Right atrium auricular region (tissue), 2 donors: Measurements from ENCODE around the gene TMEM174. TPM values are rescaled to one million over a fixed set of nuclear protein-coding genes. Genes with fewer than 3 reads are reported as not detected.

Source experiments
- DNase-seq: peaks from one replicate; pipeline ENCODE4 v3.0.0-alpha.2; 2019; ENCODE audit warnings: low spot score
- H3K27ac ChIP-seq, 2 donors: fragments of 200-600 bp; sonication (generic); 1 replicate in 1 of 2; 2 replicates in 1 of 2; pipeline ENCODE4 v1.5.1; 2016 to 2019
- H3K27me3 ChIP-seq, 2 donors: fragments of 200-600 bp; sonication (generic); one replicate each; pipeline versions ENCODE4 v1.5.1 to v1.6.0; 2017 to 2019
- H3K36me3 ChIP-seq: fragments of 200-600 bp; sonication (generic); one replicate; pipeline ENCODE4 v1.5.1; 2016
- H3K4me1 ChIP-seq, 2 donors: fragments of 200-600 bp; sonication (generic); one replicate each; pipeline versions ENCODE4 v1.5.1 to v1.6.0; 2017 to 2019
- H3K4me3 ChIP-seq, 2 donors: fragments of 200-600 bp; sonication (generic); 1 replicate in 1 of 2; 2 replicates in 1 of 2; pipeline ENCODE4 v1.5.1; 2017 to 2019; ENCODE audit warnings: mild to moderate bottlenecking in 1 of 2, moderate library complexity in 1 of 2
- H3K9me3 ChIP-seq, 2 donors: fragments of 200-600 bp; sonication (generic); one replicate each; pipeline ENCODE4 v1.5.1; 2019
- CTCF ChIP-seq, 2 donors: fragments of 200-600 bp; sonication (generic); IDR thresholded peaks; one replicate each; pipeline ENCODE4 v1.5.1; 2019; ENCODE audit warnings: antibody characterized with exemption in 2 of 2
- total RNA-seq, 2 donors: library from RNA; depleted of rRNA; stranded (reverse); fragments of >200 nt; gene quantifications; one replicate each; pipeline ENCODE4 v1.1.0, GENCODE V29; 2016

TMEM174 gene
- total RNA-seq, 2 donors from 2014 or later = not detected

- H3K4me1 ChIP-seq = no peaks in the 10 kb centered on the region
- no peak for DNase-seq
- no peak overlapping the region for H3K27ac ChIP-seq
- no peaks in the 10 kb centered on the region for H3K27me3 ChIP-seq
- TF ChIP-seq CTCF (IDR thresholded peaks at IDR 0.05) = no peak
- H3K4me3 ChIP-seq = no peak overlapping the region
- no peaks in the 10 kb centered on the region for H3K9me3 ChIP-seq
- no peaks in the 10 kb centered on the region for H3K36me3 ChIP-seq
Measured at GRCh38 chr5:73149540-73149939, 23.5 kb upstream of the TMEM174 start.

- no peaks in the 10 kb centered on the region for H3K36me3 ChIP-seq
- TF ChIP-seq CTCF (IDR thresholded peaks at IDR 0.05) = no peak
Measured at GRCh38 chr5:73150876-73151275, 22.1 kb upstream of the TMEM174 start.

GRCh38 chr5:73151766-73152410, 21.1 kb upstream of the TMEM174 start:
- no peak overlapping the region for H3K4me3 ChIP-seq
- no peaks in the 10 kb centered on the region for H3K4me1 ChIP-seq
- no peaks in the 10 kb centered on the region for H3K36me3 ChIP-seq
- no peak for TF ChIP-seq CTCF (IDR thresholded peaks at IDR 0.05)
- no peaks in the 10 kb centered on the region for H3K9me3 ChIP-seq
- DNase-seq = no peak
- no peaks in the 10 kb centered on the region for H3K27me3 ChIP-seq
- H3K27ac ChIP-seq = no peak overlapping the region

More at GRCh38 chr5:73150876-73151275, 22.1 kb upstream of the TMEM174 start:
- H3K27ac ChIP-seq = no peak overlapping the region
- H3K9me3 ChIP-seq = no peaks in the 10 kb centered on the region
- H3K4me3 ChIP-seq = no peak overlapping the region
- no peak for DNase-seq
- no peaks in the 10 kb centered on the region for H3K4me1 ChIP-seq
- H3K27me3 ChIP-seq = no peaks in the 10 kb centered on the region

- no peaks in the 10 kb centered on the region for H3K4me1 ChIP-seq
- no peak overlapping the region for H3K4me3 ChIP-seq
- H3K36me3 ChIP-seq = no peaks in the 10 kb centered on the region
- DNase-seq = no peak
- H3K9me3 ChIP-seq = no peaks in the 10 kb centered on the region
- no peak for TF ChIP-seq CTCF (IDR thresholded peaks at IDR 0.05)
- no peaks in the 10 kb centered on the region for H3K27me3 ChIP-seq
- no peak overlapping the region for H3K27ac ChIP-seq
Measured at GRCh38 chr5:73152411-73153388, 20.3 kb upstream of the TMEM174 start.

GRCh38 chr5:73153513-73153912, 19.5 kb upstream of the TMEM174 start:
- no peaks in the 10 kb centered on the region for H3K36me3 ChIP-seq
- DNase-seq = no peak
- H3K4me3 ChIP-seq = no peak overlapping the region
- H3K4me1 ChIP-seq = no peaks in the 10 kb centered on the region
- H3K27me3 ChIP-seq = no peaks in the 10 kb centered on the region
- no peak overlapping the region for H3K27ac ChIP-seq
- no peak for TF ChIP-seq CTCF (IDR thresholded peaks at IDR 0.05)
- H3K9me3 ChIP-seq = no peaks in the 10 kb centered on the region
